ES-I3 (cell line): ENCODE results near the gene USP32.
"Not testable (repeated sequence)": the region's sequence is repeated elsewhere in the genome, so short reads cannot be mapped to it uniquely, and the experiment has no call there.

Experiments used
- H3K36me3 ChIP-seq: 2 replicates; pipeline ENCODE4 v1.6.1; 2013; ENCODE audit warnings: mild to moderate bottlenecking, low read length, control low read depth, moderate library complexity; ENCODE audit not compliant: insufficient read depth
- H3K4me1 ChIP-seq: 2 replicates; pipeline ENCODE4 v1.6.1; 2013; ENCODE audit warnings: mild to moderate bottlenecking, control low read depth, low read length; ENCODE audit not compliant: insufficient read depth
- H3K9ac ChIP-seq: 2 replicates; pipeline ENCODE4 v1.6.1; 2013; ENCODE audit warnings: low read depth, mild to moderate bottlenecking, low read length, moderate library complexity
- H3K9me3 ChIP-seq: 2 replicates; pipeline ENCODE4 v1.6.1; 2013; ENCODE audit warnings: mild to moderate bottlenecking, low read length, moderate library complexity; ENCODE audit not compliant: control insufficient read depth, insufficient read depth

Gene USP32

GRCh38 chr17:60391471-60392041 lies 377 bp downstream of the USP32 start:
- H3K4me1 ChIP-seq = peaks cover 30% of the 10 kb centered on the region
- no peaks in the 10 kb centered on the region for H3K9me3 ChIP-seq
- H3K36me3 ChIP-seq = no peaks in the 10 kb centered on the region
- H3K9ac ChIP-seq = peak overlapping the region; percentile 73

- Histone ChIP-seq H3K9ac (peak overlapping the region; percentile 73), H3K36me3 (no peaks in the 10 kb centered on the region), H3K4me1 (peaks cover 35% of the 10 kb centered on the region)
Observed at GRCh38 chr17:60390925-60391470, 935 bp downstream of the USP32 start.

GRCh38 chr17:60390186-60390585 lies 1.7 kb downstream of the USP32 start:
- Histone ChIP-seq H3K36me3 (no peaks in the 10 kb centered on the region), H3K9me3 (no peaks in the 10 kb centered on the region), H3K9ac (peak overlapping the region; percentile 73), H3K4me1 (peaks cover 36% of the 10 kb centered on the region)

More at GRCh38 chr17:60390925-60391470, 935 bp downstream of the USP32 start:
- no peaks in the 10 kb centered on the region for H3K9me3 ChIP-seq

GRCh38 chr17:60388742-60389141 lies 3.2 kb downstream of the USP32 start:
- Histone ChIP-seq H3K36me3 (no peaks in the 10 kb centered on the region), H3K4me1 (peaks cover 46% of the 10 kb centered on the region), H3K9me3 (no peaks in the 10 kb centered on the region), H3K9ac (peak overlapping the region; percentile 30)

- Histone ChIP-seq H3K9ac (no peak overlapping the region; the same call in 1 of the 2 replicates), H3K9me3 (no peaks in the 10 kb centered on the region), H3K4me1 (peaks cover 57% of the 10 kb centered on the region), H3K36me3 (no peaks in the 10 kb centered on the region)
Observed at GRCh38 chr17:60387666-60388065, 4.3 kb downstream of the USP32 start.

- Histone ChIP-seq H3K36me3 (0 out of 2 replicates have a peak, but pooled peaks cover 4% of the 10 kb centered on the region), H3K4me1 (peaks cover 59% of the 10 kb centered on the region), H3K9ac (peak overlapping the region; percentile 12; the same call in 1 of the 2 replicates), H3K9me3 (no peaks in the 10 kb centered on the region)
Observed at GRCh38 chr17:60386147-60387058, 5.5 kb downstream of the USP32 start.

GRCh38 chr17:60384921-60385320 lies 7.0 kb downstream of the USP32 start:
- not testable (repeated sequence) for H3K9me3 ChIP-seq, H3K36me3 ChIP-seq
- peak overlapping the region; percentile 40 for H3K9ac ChIP-seq
- peaks cover 55% of the 10 kb centered on the region for H3K4me1 ChIP-seq

- Histone ChIP-seq H3K4me1 (peaks cover 48% of the 10 kb centered on the region), H3K9ac (no peak overlapping the region; the same call in 1 of the 2 replicates), H3K36me3 (0 out of 2 replicates have a peak, but pooled peaks cover 4% of the 10 kb centered on the region), H3K9me3 (no peaks in the 10 kb centered on the region)
Observed at GRCh38 chr17:60383379-60383778, 8.6 kb downstream of the USP32 start.

GRCh38 chr17:60381958-60382357 lies 10.0 kb downstream of the USP32 start:
- Histone ChIP-seq H3K9ac (no peak overlapping the region), H3K9me3 (no peaks in the 10 kb centered on the region), H3K4me1 (peaks cover 33% of the 10 kb centered on the region), H3K36me3 (0 out of 2 replicates have a peak, but pooled peaks cover 4% of the 10 kb centered on the region)

- H3K9ac ChIP-seq, H3K36me3 ChIP-seq, H3K9me3 ChIP-seq: not testable (repeated sequence)
- peaks cover 20% of the 10 kb centered on the region for H3K4me1 ChIP-seq
Observed at GRCh38 chr17:60379461-60379860, 12.5 kb downstream of the USP32 start.

- H3K9me3 ChIP-seq, H3K9ac ChIP-seq, H3K4me1 ChIP-seq, H3K36me3 ChIP-seq: not testable (repeated sequence)
Observed at GRCh38 chr17:60378187-60378586, 13.7 kb downstream of the USP32 start.

- H3K9ac ChIP-seq = no peak overlapping the region
- no peaks in the 10 kb centered on the region for H3K9me3 ChIP-seq
Observed at GRCh38 chr17:60372790-60373483, 19.0 kb downstream of the USP32 start.

GRCh38 chr17:60371818-60372510 lies 20.0 kb downstream of the USP32 start:
- H3K36me3 ChIP-seq = no peaks in the 10 kb centered on the region
- peaks cover 27% of the 10 kb centered on the region for H3K4me1 ChIP-seq
- no peaks in the 10 kb centered on the region for H3K9me3 ChIP-seq
- H3K9ac ChIP-seq = no peak overlapping the region

More at GRCh38 chr17:60372790-60373483, 19.0 kb downstream of the USP32 start:
- H3K36me3 ChIP-seq = no peaks in the 10 kb centered on the region
- H3K4me1 ChIP-seq = peaks cover 26% of the 10 kb centered on the region

GRCh38 chr17:60371416-60371815 lies 20.5 kb downstream of the USP32 start:
- Histone ChIP-seq H3K36me3 (no peaks in the 10 kb centered on the region), H3K9me3 (no peaks in the 10 kb centered on the region), H3K4me1 (peaks cover 27% of the 10 kb centered on the region), H3K9ac (no peak overlapping the region)
